ENCODE results near the gene RNF32.

The RNF32 gene

DNA sequence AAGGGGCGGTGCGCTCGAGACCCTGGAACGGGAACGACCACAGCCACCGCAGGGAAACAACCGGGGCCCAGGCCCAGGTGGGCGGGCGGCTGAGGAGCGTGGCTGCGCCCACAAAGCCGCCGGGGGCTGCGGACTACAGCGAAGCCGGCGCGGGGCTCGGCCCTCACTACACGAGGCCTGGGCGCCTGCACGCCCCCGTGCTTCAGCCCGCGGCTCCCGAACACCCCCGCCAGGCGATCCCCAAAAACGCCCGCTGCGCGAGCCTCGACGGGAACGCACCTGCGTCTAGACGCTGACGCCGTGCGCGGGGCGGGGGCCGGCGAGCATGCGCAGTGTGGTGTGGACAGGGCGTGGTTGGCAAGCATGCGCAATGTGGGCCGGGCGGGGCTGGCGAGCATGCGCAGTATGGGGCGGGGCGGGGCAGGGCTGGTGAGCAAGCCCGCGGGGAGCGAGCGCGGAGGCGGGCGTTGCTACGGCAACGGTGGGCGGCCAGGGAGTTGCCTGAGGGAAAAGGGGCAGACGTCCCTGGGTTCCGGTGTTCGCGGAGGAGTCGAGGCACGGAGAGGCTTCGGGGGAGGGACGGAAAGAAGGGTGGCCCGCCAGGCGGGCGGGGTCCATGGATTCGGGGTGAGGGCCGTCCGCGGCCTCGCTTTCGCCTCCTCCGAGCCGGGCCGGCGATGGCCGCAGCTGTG is at the start of gene RNF32:
TSS of gene RNF32 (plus strand) at position 518 of the 692 bp plus-strand sequence. CDS start 3,104 bp downstream, outside the sequence.
- peak; percentile 88 to 96 for DNase-seq (ENCODE audit: low read depth in 2 of 2)

DNA sequence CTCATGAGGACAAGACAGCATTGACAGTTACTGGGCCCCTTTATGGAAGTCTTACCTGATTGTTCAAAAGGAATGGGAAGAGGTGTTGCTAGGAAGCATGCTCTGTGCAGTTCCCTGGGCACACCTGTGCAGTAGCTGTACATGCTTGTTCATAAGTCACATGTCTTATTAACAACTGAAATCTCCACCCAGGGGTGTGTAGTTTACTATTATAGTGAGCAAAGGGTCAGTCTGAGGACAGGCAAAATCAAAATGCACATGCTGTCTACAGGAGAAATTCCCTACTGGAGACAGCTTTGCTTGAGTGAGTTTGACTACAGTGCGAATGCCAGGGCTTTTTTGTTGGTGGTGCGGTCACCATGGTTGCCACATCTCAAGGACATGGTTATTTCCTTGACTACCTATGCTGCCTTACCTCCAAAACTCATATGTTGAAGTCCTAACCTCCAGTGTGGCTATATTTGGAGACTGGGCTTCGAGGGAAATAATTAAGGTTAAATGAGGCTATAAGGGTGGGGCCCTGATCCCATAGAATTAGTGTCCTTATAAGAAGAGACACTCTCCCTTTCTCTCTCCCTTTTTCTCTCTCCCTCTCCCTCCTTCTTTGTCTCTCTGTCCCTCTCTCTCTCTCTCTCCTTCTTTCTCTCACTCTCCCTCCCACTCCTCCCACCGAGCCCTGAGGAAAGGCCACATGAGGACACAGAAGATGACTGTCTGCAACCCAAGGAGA is 48.3 kb upstream of the RNF32 start:
- no peak for DNase-seq (ENCODE audit: low read depth in 2 of 2)

DNA sequence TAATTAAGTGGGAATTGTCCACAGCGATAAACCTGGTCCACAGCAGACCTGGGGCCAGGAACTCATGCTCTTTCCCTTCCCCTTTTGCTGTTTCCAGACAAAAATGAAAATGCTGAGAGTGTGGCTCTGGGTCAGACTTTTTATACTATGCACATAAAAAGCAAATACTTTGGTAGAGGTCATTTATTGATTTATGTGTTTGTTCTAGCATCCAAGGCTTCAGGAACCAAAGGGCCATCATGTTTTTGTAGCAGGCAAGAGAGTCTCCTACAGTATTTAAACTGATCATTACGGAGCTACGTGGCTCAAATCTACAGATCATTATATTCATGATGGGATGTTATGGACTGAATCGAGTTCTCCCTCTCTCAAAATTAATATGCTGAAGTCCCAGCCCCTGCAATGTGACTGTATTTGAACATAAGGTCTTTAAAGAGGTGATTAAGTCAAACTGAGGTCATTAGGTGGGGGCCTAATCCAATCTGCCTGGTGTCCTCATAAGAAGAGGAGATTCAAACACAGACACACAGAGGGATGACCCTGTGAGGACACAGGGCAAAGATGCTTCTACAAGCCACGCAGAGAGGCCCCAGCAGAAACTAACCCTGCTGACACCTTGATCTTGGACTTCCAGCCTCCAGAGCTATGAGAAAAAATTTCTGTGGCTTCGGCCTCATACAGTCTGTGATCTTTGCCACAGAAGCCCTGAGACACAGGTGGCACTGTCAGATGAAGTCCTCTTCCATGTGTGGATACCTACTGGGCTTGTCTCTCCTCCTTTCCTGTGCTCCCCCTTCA is 46.1 kb upstream of the RNF32 start:
- DNase-seq (ENCODE audit: low read depth in 2 of 2) = no peak

DNA sequence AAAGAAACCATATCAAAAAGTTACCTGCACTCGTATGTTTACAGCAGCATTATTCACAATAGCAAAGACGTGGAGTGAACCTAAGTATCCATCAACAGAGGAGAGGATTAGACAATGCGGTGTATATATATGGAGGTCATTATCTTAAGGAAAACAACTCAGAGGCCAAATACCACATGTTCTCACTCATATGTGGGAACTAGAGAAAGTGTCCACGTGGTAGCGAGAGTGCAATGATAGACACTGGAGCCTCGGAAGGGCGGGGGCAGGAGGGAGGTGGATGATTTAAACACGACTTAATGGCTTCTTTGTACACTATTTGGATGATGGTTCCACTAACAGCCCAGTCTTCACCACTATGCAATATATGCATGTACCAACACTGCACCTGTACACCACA is 40.1 kb upstream of the RNF32 start:
- DNase-seq (ENCODE audit: low read depth in 2 of 2) = no peak

DNA sequence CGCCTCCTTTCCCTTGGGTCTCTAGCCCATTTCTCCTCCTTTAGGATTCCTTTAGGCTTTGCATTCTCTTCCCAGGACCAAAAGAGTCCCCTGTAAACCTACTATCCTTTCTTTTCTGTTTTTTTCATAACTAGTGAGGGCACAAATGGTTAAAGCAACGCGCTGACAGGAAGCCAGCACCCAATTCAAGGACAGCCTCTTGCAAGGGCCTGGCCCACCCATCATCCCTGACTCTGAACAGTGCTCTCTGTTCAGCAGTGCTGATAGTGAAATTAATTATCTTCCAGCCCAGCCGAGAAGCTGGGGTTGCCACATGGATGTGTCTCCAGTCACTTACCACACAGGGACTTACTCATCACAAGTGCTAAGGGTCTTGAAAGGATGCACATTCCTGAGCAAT is 38.3 kb upstream of the RNF32 start:
- no peak for DNase-seq (ENCODE audit: low read depth in 2 of 2)

DNA sequence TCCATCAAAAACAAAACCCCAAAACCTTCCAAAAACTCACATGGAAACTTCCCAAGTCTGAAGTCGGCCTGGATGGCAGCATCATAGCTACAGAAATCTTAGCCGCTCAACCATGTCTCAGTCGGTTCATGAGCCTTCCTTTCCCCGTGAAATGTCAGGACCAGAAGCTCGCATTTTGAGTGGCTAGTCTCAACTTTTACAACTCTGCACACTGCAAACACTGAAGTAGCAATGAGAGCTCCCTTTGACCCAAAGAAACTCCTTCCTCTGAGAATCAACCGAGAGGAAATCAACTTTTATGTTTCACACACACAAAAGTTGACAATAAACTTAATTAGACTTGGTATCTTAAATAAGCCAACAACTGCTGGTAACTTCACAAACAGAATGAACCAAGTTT is 37.6 kb upstream of the RNF32 start:
- no peak for DNase-seq (ENCODE audit: low read depth in 2 of 2)

DNA sequence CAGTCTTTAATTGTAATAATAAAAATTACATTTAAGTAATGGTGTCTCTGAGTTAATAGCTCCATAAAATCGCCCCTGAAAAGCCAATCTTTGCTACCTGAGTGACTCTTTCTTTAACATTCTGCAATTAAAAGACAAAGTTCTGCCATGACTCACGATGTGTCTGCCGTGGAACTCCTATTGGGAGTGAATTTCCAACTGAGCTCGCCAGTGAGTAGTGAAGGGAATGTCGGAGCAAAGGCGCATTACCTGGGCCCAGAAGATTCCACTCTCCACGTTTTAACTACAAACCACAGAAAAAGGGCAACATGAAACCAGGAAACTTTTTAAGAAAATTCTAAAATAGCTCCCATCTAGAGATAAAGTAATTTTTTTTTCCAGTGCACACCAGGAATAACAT is 36.9 kb upstream of the RNF32 start:
- DNase-seq (ENCODE audit: low read depth in 2 of 2) = no peak

DNA sequence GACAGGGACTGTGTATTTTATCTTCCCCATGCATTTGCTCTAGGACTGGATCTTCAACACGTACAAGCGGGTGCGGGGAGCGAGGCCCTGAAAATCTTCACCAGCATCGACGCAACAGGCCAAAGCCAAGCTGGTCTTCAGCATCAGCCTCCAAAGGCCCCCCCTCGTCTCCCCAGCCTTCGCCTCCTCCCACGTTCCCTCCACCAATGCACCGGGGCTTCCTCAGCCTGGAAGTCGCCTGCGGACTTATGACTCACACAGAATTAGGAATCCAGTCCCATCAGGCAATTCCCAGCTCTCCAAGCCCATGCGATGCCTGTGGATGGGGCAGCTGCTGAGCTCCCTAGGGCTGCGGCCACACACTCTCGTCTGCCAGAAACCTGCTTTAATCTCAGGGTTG is 36.3 kb upstream of the RNF32 start:
- no peak for DNase-seq (ENCODE audit: low read depth in 2 of 2)

DNA sequence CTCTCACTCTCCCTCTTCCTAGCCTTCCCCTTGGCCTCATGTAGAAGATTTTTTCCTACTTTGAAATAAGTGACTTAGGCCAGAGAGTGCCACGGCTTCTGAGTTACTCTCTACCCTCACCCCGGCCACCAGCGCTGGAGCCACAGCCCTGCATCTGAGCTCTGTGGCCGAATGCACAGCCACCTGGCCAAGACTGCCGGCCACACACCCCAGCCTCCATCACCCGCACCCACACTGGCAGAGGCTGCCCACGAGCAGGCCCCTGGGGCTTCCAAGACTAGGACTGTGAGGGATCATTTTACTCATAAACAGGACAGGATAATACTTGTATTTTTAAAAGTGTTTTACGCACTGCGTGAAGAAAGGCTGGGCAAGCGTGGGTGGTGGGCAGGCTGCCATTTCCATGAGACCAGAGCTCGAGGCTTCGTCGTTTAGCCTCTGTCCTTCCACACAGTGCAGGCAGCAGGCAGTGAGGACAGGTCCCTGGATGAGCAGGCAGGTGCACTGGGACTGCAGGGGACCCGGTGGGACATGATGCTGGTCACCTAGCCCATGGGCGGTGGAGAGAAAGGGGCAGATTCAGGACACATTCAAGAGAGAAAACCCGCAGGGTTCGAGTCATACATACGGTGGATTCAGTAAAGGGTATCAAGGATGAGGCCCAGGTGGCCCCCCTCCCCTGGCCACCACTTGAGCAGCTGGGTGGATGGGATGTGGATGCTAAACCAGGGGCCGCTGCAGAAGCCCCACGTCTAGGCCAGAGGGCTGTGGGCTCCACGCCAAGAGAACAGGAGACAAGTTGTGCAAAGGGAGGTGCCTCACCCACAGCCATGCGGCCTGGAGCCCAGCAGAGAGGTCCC is 35.5 kb upstream of the RNF32 start:
- no peak for DNase-seq (ENCODE audit: low read depth in 2 of 2)

DNA sequence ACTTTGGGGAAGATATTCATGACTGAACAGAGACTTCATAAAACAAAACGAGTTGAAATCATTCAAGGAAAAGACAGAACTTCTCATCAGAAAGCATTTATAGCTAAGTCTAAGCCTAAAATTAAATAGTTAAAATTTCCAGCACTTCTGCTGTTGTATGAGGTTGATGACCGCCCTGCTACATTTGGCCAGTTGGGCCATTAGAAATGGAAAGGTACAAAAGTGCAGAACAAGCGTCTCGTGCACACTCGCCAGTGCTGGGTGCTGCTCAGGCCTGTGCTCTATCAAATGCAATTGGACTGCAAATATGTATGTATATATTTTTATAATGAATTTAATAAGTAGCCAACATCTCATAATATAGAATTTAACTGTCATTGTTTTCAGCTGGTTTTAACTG is 34.4 kb upstream of the RNF32 start:
- no peak for DNase-seq (ENCODE audit: low read depth in 2 of 2)

DNA sequence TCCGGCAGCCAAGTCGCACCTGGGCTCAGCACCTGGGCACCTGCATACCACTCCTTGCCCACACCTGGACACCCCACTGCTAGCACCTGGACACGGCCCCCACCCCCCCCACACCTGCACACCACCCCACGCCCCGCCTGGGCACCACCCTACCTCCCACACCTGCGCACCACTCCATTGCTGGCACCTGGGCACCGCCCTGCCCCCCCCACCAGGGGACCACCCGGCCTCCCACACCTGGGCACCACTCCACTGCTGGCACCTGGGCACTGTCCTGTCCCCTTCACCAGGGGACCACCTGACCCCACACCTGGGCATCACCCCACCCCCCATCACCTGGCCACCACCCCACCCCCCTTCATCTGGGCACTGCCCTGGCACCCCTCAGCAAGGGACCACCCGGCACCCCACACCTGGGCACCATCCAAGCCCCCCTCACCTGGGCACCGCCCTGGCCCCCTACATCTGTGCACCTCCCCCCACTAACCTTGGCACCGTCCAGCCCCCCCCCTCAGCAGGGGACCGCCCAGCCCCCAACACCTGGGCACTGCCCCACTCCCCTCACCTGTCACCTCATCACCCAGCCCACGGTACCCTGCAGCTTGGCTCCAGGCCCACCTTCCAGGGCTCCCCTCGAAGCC is 33.8 kb upstream of the RNF32 start:
- DNase-seq (ENCODE audit: low read depth in 2 of 2) = no peak

DNA sequence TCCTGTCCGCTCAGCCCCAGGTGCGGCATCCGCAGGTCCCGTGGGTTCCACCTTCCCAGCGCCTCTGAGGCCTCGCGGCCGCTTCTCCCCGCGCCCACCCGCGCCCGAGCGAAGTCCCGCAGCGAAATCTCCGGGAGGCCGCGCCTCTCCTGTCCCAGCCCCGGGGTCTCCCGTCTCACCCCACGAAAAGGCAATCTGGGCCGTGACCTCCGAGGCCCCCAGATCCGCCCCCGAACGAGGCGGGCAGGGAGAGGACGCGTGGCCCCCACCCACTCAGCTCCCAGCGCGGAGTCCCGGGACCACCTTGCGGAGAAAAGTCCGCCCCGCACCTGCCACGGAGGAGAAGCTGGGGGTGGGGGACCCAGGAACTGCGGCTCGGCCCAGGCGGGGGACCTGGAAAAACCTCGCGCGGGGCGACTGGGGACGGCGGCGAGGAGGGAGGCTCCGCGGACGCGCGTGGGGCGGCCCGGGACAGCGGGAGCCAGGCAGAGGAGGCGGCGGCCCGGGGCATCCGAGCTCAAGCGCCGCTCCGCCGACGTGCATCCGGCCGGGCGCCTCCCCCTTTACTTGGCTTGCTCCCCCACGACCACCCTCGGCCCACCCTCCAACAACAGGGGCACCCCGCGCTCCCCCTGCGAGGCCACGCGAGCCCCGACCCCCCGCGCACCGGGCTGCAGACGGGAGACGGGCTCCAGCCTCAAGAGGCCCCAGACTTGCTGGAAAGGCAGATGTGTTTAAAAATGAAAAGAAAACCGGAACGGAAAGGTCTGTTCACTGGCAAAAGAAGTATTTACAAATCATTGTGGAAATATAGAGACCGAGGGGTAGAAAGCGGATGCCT is 33.0 kb upstream of the RNF32 start:
- no peak for DNase-seq (ENCODE audit: low read depth in 2 of 2)

DNA sequence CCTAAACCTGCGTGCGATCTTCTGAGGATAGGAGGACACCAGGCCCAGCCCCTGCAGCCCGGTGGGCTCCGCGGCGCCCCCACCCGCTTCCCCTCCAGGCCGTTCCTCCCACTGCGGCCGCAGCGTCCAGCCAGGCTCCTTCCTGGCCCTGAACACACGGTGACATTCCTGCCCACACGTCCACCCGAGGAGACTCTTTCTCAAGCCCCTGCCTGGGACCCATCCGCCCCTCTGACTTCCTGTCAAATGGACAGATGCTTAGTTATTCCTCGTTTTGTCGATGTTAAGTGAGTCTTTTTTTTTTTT is 32.4 kb upstream of the RNF32 start:
- no peak for DNase-seq (ENCODE audit: low read depth in 2 of 2)

DNA sequence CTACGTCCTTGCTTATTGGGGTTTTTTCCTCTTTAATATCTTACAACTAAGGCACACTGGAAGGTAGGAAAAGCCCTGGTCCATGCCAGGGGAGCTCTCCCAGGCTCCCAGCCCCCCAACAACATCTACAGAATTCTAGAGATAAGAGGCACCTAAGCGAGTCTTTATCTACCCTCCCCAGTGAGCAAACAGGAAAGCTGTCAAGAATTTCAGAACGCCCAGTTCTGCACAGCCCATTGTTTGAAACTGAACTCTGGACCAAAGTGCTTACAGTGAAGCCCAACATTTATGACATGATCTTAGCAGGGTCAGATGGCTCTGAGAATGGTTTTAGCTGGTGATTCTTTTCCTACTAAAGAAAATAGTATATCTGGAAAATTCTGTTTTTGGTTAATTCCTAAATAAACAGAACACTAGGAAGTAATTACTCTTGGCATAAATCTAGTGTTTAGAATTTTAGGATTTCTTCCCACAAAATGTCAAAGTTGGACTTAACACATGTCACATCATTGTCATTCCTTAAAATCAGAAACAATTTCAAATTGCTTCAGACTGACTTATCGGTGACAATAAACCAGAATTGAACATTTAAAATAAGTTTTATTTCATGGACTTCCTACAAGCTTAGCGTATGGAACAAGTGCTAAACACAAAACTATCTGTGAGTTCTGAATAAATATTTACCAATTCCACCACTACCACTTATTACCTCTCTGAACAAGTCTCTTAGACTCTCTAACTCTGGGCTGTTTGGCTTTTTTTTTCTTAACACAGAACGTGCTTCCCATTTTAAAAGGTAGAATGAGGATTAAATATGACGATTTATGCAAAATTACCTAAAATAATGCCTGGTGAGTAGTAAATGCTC is 31.3 kb upstream of the RNF32 start:
- DNase-seq (ENCODE audit: low read depth in 2 of 2) = no peak

DNA sequence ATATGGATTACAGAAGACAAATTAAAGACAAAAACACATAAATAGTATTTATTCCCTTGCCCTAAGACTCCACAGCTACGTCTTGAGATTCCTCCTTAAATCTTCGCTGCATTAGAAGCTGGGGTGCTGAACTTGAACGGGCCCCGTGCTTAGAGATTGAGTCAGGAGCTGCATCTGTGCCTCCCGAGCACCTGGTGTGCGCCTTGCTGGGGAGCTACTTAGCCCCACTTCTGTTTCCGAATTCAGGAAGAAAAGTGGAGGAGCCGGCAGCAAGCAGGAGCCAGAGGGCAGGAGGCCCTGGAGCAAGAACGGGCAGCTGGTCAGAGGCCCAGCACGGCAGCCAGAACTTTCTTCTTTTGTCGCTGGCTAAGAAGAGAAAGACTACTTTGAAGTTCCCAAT is 30.4 kb upstream of the RNF32 start:
- no peak for DNase-seq (ENCODE audit: low read depth in 2 of 2)

DNA sequence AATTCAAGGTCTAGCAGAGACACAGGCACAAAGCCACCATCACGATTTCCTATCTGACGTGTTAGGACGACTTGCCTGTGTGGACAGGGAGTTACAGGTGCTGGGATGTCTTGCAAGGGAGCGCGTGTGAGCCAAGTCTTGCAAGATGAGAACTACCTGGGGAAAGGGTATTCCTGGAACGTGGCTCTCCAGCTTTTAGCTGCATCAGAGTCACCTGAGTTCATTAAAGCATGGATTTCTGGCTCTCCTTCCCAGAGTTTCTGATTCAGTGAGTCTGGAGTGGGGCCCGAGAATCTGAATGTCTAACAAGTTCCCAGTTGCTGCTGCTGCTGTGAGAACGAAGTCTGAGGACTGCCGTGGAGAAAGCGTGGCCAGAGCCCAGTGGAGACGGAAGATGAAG is 30.0 kb upstream of the RNF32 start:
- no peak for DNase-seq (ENCODE audit: low read depth in 2 of 2)

DNA sequence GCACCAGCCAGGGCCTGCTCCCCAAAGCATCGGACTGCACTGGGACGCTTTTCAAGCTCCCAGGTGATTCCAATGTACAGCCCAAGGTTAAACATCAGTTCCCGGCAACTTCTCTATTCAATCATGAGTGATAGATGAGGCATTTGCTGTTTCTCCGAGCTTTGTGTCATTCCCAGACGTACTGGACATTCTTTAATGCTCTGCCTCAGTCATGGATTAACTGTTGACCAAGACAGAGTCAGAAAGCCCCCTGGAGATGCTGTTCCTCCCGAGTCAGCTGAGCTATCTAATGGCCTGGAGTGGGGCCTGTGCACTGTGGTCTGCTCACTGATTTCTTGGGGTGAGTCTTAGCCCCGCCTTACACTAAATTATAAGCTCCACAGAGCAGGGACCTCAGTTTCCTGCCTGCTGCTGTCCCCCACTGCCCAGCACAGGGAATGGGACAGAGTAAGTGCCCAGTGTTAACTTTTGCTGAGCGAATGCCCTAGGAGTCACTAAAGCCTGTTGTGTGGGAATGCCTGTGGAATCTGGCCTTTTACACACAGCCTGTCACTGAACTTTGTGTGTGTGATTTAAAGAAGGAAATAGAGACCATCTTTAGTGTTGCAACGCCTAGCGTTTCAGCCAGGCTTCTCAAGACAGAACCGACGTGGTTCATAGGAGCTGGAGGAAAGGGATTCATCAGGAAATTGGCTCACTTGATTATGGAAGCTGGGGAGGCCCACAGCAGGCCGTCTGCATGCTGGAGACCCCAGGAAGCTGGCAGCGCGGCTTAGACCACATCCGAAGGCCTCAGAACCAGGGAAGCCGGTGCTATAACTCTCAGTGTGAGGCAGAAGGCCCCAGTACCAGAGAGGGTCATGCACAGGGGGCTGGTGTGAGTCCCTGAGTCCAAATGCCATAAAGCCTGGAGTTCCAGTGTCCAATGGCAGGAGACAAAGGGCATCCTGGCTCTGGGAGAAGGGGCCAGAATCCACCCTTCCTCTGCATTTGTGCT is 29.3 kb upstream of the RNF32 start:
- DNase-seq (ENCODE audit: low read depth in 2 of 2) = no peak

DNA sequence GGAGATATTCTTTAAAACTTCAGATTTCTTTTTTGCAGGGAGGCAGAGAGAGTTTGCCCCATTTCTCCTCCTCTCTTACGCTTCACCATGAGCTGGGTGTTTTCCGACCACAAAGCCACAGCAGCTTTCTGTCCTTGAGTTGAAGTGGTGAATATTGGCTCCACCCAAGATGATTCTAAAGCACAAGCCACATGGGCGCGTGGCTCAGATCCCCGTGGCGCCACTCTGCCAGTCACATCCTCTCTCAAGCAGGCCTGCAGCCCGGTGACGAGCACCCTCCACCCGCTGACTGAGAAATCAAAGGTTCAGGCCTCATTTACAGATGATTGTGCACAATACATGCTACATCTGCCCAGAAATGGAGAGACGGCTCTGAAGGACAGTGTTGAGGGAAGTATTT is 27.6 kb upstream of the RNF32 start:
- DNase-seq (ENCODE audit: low read depth in 2 of 2) = peak; percentile 57 to 70

Measured in stimulated activated CD8-positive, alpha-beta memory T cell treated with anti-CD3 and anti-CD28 coated beads, Interleukin-15, amount 100 ng/mL, for 4 hours (primary cell).